Measurements from ENCODE around the gene ACSM3.

The ACSM3 gene

GRCh38 chr16:20727181-20727580 lies 36.6 kb upstream of the ACSM3 start:
- Histone ChIP-seq H3K4ac (ENCODE audit: low read depth, low read length) (no peak overlapping the region), H2AFZ (ENCODE audit: insufficient read depth, low read length, poor library complexity) (no peak overlapping the region), H2BK120ac (ENCODE audit: insufficient read depth, low read length, poor library complexity) (no peak overlapping the region), H3K27me3 (ENCODE audit: insufficient read depth, low read length) (no peaks in the 10 kb centered on the region), H3K9me3 (ENCODE audit: insufficient read depth, low read depth, low read length) (no peaks in the 10 kb centered on the region), H3K18ac (ENCODE audit: low read length) (no peak overlapping the region), H3K27ac (ENCODE audit: low read depth, low read length) (no peak overlapping the region), H3K9ac (ENCODE audit: low read length) (no peak overlapping the region), H3K4me2 (ENCODE audit: low read length) (no peak overlapping the region), H3K14ac (ENCODE audit: low read length) (no peak overlapping the region), H2BK5ac (ENCODE audit: low read depth, low read length, poor library complexity) (no peak overlapping the region), H2BK12ac (ENCODE audit: low read length) (no peak overlapping the region), H3K79me2 (ENCODE audit: control insufficient read depth, insufficient read depth, low read length, poor library complexity) (no peaks in the 10 kb centered on the region), H3K4me3 (ENCODE audit: low read depth, low read length) (no peak overlapping the region), H3K79me1 (ENCODE audit: low read length) (no peaks in the 10 kb centered on the region), H4K91ac (ENCODE audit: low read depth, low read length) (no peak overlapping the region), H4K8ac (ENCODE audit: low read depth, low read length) (no peak overlapping the region), H2AK5ac (ENCODE audit: low read length) (no peak overlapping the region), H3K23ac (ENCODE audit: low read length) (no peak overlapping the region), H3K36me3 (ENCODE audit: control insufficient read depth in 1 of 2, insufficient read depth in 2 of 2, low read length in 2 of 2) (no peaks in the 10 kb centered on the region), H3K4me1 (ENCODE audit: control insufficient read depth in 1 of 2, insufficient read depth in 2 of 2, low read length in 2 of 2) (no peaks in the 10 kb centered on the region), H4K12ac (ENCODE audit: low read depth, low read length) (no peak overlapping the region)
- no CpG with 5 or more reads among the region's 3 CpGs for WGBS (ENCODE audit: extremely low coverage, insufficient coverage, insufficient read length)
- DNase-seq = no peak

GRCh38 chr16:20729141-20729540 lies 34.7 kb upstream of the ACSM3 start:
- H2AFZ ChIP-seq (ENCODE audit: insufficient read depth, low read length, poor library complexity) = no peak overlapping the region
- no peak overlapping the region for H3K23ac ChIP-seq (ENCODE audit: low read length)
- no peak overlapping the region for H3K4ac ChIP-seq (ENCODE audit: low read depth, low read length)
- DNase-seq = no peak
- H2BK120ac ChIP-seq (ENCODE audit: insufficient read depth, low read length, poor library complexity) = no peak overlapping the region
- H3K36me3 ChIP-seq (ENCODE audit: control insufficient read depth in 1 of 2, insufficient read depth in 2 of 2, low read length in 2 of 2) = no peaks in the 10 kb centered on the region
- H4K12ac ChIP-seq (ENCODE audit: low read depth, low read length) = no peak overlapping the region
- no peaks in the 10 kb centered on the region for H3K79me2 ChIP-seq (ENCODE audit: control insufficient read depth, insufficient read depth, low read length, poor library complexity)
- H3K9ac ChIP-seq (ENCODE audit: low read length) = no peak overlapping the region
- no peak overlapping the region for H4K8ac ChIP-seq (ENCODE audit: low read depth, low read length)
- H3K9me3 ChIP-seq (ENCODE audit: insufficient read depth, low read depth, low read length) = no peaks in the 10 kb centered on the region
- no peak overlapping the region for H2AK5ac ChIP-seq (ENCODE audit: low read length)
- no peak overlapping the region for H3K18ac ChIP-seq (ENCODE audit: low read length)
- no CpG with 5 or more reads among the region's 3 CpGs for WGBS (ENCODE audit: extremely low coverage, insufficient coverage, insufficient read length)
- H3K4me2 ChIP-seq (ENCODE audit: low read length) = no peak overlapping the region
- H3K14ac ChIP-seq (ENCODE audit: low read length) = no peak overlapping the region
- no peak overlapping the region for H2BK12ac ChIP-seq (ENCODE audit: low read length)
- no peak overlapping the region for H4K91ac ChIP-seq (ENCODE audit: low read depth, low read length)
- H3K79me1 ChIP-seq (ENCODE audit: low read length) = no peaks in the 10 kb centered on the region
- H3K4me1 ChIP-seq (ENCODE audit: control insufficient read depth in 1 of 2, insufficient read depth in 2 of 2, low read length in 2 of 2) = no peaks in the 10 kb centered on the region
- no peaks in the 10 kb centered on the region for H3K27me3 ChIP-seq (ENCODE audit: insufficient read depth, low read length)
- H2BK5ac ChIP-seq (ENCODE audit: low read depth, low read length, poor library complexity) = no peak overlapping the region
- H3K4me3 ChIP-seq (ENCODE audit: low read depth, low read length) = no peak overlapping the region
- no peak overlapping the region for H3K27ac ChIP-seq (ENCODE audit: low read depth, low read length)

DNA sequence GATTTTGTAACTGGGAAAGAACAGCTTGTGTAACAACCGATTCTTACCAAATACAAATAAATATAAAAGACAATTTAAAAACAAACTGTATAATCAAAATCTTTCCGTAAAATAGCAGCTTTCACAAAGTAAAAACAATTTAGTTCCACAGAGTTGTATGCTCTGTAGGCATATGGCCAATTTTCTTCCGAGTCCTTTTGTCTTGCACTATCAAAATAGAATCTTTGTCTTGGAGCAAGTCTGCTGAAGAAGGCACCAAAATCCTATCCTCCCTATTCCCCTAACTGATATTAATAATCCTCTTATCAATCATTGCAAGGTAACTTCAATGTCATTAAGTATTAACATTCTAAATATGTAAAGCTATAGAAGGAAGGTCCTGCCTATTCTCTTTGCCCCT lies 29.8 kb upstream of the ACSM3 start:
- Histone ChIP-seq H4K8ac (ENCODE audit: low read depth, low read length) (no peak overlapping the region), H3K4me3 (ENCODE audit: low read depth, low read length) (no peak overlapping the region), H3K79me2 (ENCODE audit: control insufficient read depth, insufficient read depth, low read length, poor library complexity) (no peaks in the 10 kb centered on the region), H3K14ac (ENCODE audit: low read length) (no peak overlapping the region), H2BK120ac (ENCODE audit: insufficient read depth, low read length, poor library complexity) (no peak overlapping the region), H3K23ac (ENCODE audit: low read length) (no peak overlapping the region), H3K4me1 (ENCODE audit: control insufficient read depth in 1 of 2, insufficient read depth in 2 of 2, low read length in 2 of 2) (no peaks in the 10 kb centered on the region), H3K36me3 (ENCODE audit: control insufficient read depth in 1 of 2, insufficient read depth in 2 of 2, low read length in 2 of 2) (peaks cover 2 to 17% of the 10 kb centered on the region in 2 experiments), H3K27me3 (ENCODE audit: insufficient read depth, low read length) (no peaks in the 10 kb centered on the region), H2AFZ (ENCODE audit: insufficient read depth, low read length, poor library complexity) (no peak overlapping the region), H3K27ac (ENCODE audit: low read depth, low read length) (no peak overlapping the region), H2BK5ac (ENCODE audit: low read depth, low read length, poor library complexity) (no peak overlapping the region), H3K18ac (ENCODE audit: low read length) (no peak overlapping the region), H3K9me3 (ENCODE audit: insufficient read depth, low read depth, low read length) (no peaks in the 10 kb centered on the region), H4K91ac (ENCODE audit: low read depth, low read length) (no peak overlapping the region), H2BK12ac (ENCODE audit: low read length) (no peak overlapping the region), H3K4ac (ENCODE audit: low read depth, low read length) (no peak overlapping the region), H3K9ac (ENCODE audit: low read length) (no peak overlapping the region), H4K12ac (ENCODE audit: low read depth, low read length) (no peak overlapping the region), H3K79me1 (ENCODE audit: low read length) (no peaks in the 10 kb centered on the region), H3K4me2 (ENCODE audit: low read length) (no peak overlapping the region), H2AK5ac (ENCODE audit: low read length) (no peak overlapping the region)
- WGBS (ENCODE audit: extremely low coverage, insufficient coverage, insufficient read length) = 100% methylated on average over 1 of the region's 3 CpGs
- no peak for DNase-seq

- H3K27ac ChIP-seq (ENCODE audit: low read depth, low read length) = no peak overlapping the region
- H3K23ac ChIP-seq (ENCODE audit: low read length) = no peak overlapping the region
- no peaks in the 10 kb centered on the region for H3K27me3 ChIP-seq (ENCODE audit: insufficient read depth, low read length)
- H4K12ac ChIP-seq (ENCODE audit: low read depth, low read length) = no peak overlapping the region
- H4K91ac ChIP-seq (ENCODE audit: low read depth, low read length) = no peak overlapping the region
- H3K9me3 ChIP-seq (ENCODE audit: insufficient read depth, low read depth, low read length) = no peaks in the 10 kb centered on the region
- no peaks in the 10 kb centered on the region for H3K79me2 ChIP-seq (ENCODE audit: control insufficient read depth, insufficient read depth, low read length, poor library complexity)
- no peaks in the 10 kb centered on the region for H3K79me1 ChIP-seq (ENCODE audit: low read length)
- H3K14ac ChIP-seq (ENCODE audit: low read length) = no peak overlapping the region
- no peak overlapping the region for H3K4ac ChIP-seq (ENCODE audit: low read depth, low read length)
- H2AK5ac ChIP-seq (ENCODE audit: low read length) = no peak overlapping the region
- no peak overlapping the region for H2AFZ ChIP-seq (ENCODE audit: insufficient read depth, low read length, poor library complexity)
- H3K4me2 ChIP-seq (ENCODE audit: low read length) = no peak overlapping the region
- H4K8ac ChIP-seq (ENCODE audit: low read depth, low read length) = no peak overlapping the region
- H2BK12ac ChIP-seq (ENCODE audit: low read length) = no peak overlapping the region
- no CpG with 5 or more reads among the region's 3 CpGs for WGBS (ENCODE audit: extremely low coverage, insufficient coverage, insufficient read length)
- no peak overlapping the region for H3K18ac ChIP-seq (ENCODE audit: low read length)
- no peak for DNase-seq
- no peak overlapping the region for H2BK5ac ChIP-seq (ENCODE audit: low read depth, low read length, poor library complexity)
- H3K9ac ChIP-seq (ENCODE audit: low read length) = no peak overlapping the region
- H2BK120ac ChIP-seq (ENCODE audit: insufficient read depth, low read length, poor library complexity) = no peak overlapping the region
- no peak overlapping the region for H3K4me3 ChIP-seq (ENCODE audit: low read depth, low read length)
- peaks cover 2 to 17% of the 10 kb centered on the region in 2 experiments for H3K36me3 ChIP-seq (ENCODE audit: control insufficient read depth in 1 of 2, insufficient read depth in 2 of 2, low read length in 2 of 2)
- no peaks in the 10 kb centered on the region for H3K4me1 ChIP-seq (ENCODE audit: control insufficient read depth in 1 of 2, insufficient read depth in 2 of 2, low read length in 2 of 2)
These were observed 29.0 kb upstream of the ACSM3 start for GRCh38 chr16:20734782-20735181.
